ENCODE measurements around the gene PMS2. TPM values are rescaled to one million over a fixed set of nuclear protein-coding genes. Genes with fewer than 3 reads are reported as not detected.

PMS2 gene
- total and polyA plus RNA-seq, 9 of the 15 experiments (the other 6 are each of a cell fraction or from before 2014, with no cell fraction given), result 4.9 to 27.6 (median 16.5) TPM

DNA sequence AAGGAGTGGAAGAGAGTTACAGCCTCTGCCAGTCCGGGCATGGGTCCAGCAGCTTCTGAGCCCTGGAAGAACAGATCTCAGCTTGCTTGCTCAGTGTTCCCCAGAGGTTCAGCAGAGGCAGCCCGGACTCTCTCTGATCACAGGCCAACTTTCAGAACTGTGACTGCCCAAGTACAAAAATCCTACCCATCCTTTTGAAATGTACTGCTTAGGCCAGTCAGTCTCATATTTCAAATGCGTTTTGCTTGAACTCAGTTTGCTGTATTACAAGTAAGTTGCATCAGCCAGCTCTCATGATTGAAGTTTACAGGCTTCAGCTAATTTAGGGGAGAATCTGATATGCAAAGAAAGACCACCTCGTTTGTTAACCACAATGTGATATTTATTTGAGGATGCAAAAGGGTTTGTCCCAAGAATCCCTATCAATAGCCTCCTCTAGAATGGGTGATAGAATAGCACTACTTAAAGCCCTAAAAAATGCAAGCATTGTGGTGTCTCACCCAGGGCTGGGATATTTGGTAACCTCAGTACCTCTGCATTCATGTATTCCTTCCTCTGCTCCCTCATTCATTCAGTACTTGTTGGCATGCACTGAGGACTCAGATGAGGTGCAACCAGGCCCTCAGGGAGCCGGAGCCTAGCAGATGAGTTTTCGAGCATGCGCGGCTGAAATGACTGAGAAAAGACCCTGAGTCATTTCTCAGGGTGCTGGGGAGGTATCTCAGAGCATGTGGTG lies 7.2 kb upstream of the PMS2 start (continued):
- TF ChIP-seq, protein P1, sequence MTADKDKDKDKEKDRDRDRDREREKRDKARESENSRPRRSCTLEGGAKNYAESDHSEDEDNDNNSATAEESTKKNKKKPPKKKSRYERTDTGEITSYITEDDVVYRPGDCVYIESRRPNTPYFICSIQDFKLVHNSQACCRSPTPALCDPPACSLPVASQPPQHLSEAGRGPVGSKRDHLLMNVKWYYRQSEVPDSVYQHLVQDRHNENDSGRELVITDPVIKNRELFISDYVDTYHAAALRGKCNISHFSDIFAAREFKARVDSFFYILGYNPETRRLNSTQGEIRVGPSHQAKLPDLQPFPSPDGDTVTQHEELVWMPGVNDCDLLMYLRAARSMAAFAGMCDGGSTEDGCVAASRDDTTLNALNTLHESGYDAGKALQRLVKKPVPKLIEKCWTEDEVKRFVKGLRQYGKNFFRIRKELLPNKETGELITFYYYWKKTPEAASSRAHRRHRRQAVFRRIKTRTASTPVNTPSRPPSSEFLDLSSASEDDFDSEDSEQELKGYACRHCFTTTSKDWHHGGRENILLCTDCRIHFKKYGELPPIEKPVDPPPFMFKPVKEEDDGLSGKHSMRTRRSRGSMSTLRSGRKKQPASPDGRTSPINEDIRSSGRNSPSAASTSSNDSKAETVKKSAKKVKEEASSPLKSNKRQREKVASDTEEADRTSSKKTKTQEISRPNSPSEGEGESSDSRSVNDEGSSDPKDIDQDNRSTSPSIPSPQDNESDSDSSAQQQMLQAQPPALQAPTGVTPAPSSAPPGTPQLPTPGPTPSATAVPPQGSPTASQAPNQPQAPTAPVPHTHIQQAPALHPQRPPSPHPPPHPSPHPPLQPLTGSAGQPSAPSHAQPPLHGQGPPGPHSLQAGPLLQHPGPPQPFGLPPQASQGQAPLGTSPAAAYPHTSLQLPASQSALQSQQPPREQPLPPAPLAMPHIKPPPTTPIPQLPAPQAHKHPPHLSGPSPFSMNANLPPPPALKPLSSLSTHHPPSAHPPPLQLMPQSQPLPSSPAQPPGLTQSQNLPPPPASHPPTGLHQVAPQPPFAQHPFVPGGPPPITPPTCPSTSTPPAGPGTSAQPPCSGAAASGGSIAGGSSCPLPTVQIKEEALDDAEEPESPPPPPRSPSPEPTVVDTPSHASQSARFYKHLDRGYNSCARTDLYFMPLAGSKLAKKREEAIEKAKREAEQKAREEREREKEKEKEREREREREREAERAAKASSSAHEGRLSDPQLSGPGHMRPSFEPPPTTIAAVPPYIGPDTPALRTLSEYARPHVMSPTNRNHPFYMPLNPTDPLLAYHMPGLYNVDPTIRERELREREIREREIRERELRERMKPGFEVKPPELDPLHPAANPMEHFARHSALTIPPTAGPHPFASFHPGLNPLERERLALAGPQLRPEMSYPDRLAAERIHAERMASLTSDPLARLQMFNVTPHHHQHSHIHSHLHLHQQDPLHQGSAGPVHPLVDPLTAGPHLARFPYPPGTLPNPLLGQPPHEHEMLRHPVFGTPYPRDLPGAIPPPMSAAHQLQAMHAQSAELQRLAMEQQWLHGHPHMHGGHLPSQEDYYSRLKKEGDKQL (CRISPR knock-in tag; IDR thresholded peaks at IDR 0.05; ENCODE audit: borderline replicate concordance), result no peak
- TF ChIP-seq NCOA4 (IDR thresholded peaks at IDR 0.05; ENCODE audit: partially characterized antibody) (no peak), PCBP1 (IDR thresholded peaks at IDR 0.05; ENCODE audit: low read depth, low read length, poor library complexity, severe bottlenecking) (no peak), ZNF41 (CRISPR knock-in tag; conservative IDR thresholded peaks at IDR 0.05) (peak; percentile 68), NONO (IDR thresholded peaks at IDR 0.05; ENCODE audit: low read depth in 2 of 2, low read length in 1 of 2) (no peak), NEUROD1 (IDR thresholded peaks at IDR 0.05; ENCODE audit: borderline replicate concordance, low read depth, low read length, partially characterized antibody) (no peak), HLTF (IDR thresholded peaks at IDR 0.05) (no peak), ZNF589 (CRISPR knock-in tag; IDR thresholded peaks at IDR 0.05; ENCODE audit: low read depth) (peak; percentile 82), ZKSCAN8 (CRISPR knock-in tag; IDR thresholded peaks at IDR 0.05) (no peak), ATF7 (IDR thresholded peaks at IDR 0.05) (peak; percentile 78), FOXJ3 (CRISPR knock-in tag; IDR thresholded peaks at IDR 0.05) (no peak), KLF6 (CRISPR knock-in tag; IDR thresholded peaks at IDR 0.05; ENCODE audit: borderline replicate concordance) (peak; percentile 3), EGR1 (conservative IDR thresholded peaks at IDR 0.05) (no peak), LCOR (CRISPR knock-in tag; IDR thresholded peaks at IDR 0.05) (0 out of 2 replicates have a peak, but pooled peaks have one; percentile 32), PTRF (tag; IDR thresholded peaks at IDR 0.05) (peak; percentile 65), CBX2 (IDR thresholded peaks at IDR 0.05; ENCODE audit: insufficient read depth, low read length, poor library complexity, severe bottlenecking) (no peak), ZZZ3 (IDR thresholded peaks at IDR 0.05) (no peak), HOXB6 (CRISPR knock-in tag; IDR thresholded peaks at IDR 0.05; ENCODE audit: borderline replicate concordance) (no peak)
- TF ChIP-seq, protein P2, sequence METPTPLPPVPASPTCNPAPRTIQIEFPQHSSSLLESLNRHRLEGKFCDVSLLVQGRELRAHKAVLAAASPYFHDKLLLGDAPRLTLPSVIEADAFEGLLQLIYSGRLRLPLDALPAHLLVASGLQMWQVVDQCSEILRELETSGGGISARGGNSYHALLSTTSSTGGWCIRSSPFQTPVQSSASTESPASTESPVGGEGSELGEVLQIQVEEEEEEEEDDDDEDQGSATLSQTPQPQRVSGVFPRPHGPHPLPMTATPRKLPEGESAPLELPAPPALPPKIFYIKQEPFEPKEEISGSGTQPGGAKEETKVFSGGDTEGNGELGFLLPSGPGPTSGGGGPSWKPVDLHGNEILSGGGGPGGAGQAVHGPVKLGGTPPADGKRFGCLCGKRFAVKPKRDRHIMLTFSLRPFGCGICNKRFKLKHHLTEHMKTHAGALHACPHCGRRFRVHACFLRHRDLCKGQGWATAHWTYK (CRISPR knock-in tag; IDR thresholded peaks at IDR 0.05), result no peak
- TF ChIP-seq, protein P3, sequence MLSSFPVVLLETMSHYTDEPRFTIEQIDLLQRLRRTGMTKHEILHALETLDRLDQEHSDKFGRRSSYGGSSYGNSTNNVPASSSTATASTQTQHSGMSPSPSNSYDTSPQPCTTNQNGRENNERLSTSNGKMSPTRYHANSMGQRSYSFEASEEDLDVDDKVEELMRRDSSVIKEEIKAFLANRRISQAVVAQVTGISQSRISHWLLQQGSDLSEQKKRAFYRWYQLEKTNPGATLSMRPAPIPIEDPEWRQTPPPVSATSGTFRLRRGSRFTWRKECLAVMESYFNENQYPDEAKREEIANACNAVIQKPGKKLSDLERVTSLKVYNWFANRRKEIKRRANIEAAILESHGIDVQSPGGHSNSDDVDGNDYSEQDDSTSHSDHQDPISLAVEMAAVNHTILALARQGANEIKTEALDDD (IDR thresholded peaks at IDR 0.05), result no peak
